Measurements from ENCODE around the gene TSPY3.
"Not testable (repeated sequence)": the region's sequence is repeated elsewhere in the genome, so short reads cannot be mapped to it uniquely, and the experiment has no call there.

DNA sequence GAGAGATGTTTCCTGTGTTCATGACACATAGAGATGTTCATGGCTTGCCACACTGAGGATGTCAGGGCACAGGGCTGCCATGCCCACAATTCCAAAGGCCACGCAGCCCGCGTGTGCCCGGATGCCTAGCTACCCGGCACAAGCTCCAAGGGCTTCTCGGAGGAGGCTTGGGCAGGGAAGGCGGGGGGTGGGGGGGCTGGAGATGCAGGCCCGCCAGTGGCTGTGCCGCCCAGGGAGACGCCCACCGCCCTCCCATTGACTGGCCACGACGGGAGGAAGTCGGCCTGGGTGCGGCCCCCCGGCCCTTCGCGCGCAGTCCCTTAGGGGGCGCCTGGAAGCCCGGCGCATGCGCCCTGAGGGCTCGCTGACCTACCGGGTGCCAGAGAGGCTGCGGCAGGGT is at the start of gene TSPY3:
- TF ChIP-seq, protein P1, sequence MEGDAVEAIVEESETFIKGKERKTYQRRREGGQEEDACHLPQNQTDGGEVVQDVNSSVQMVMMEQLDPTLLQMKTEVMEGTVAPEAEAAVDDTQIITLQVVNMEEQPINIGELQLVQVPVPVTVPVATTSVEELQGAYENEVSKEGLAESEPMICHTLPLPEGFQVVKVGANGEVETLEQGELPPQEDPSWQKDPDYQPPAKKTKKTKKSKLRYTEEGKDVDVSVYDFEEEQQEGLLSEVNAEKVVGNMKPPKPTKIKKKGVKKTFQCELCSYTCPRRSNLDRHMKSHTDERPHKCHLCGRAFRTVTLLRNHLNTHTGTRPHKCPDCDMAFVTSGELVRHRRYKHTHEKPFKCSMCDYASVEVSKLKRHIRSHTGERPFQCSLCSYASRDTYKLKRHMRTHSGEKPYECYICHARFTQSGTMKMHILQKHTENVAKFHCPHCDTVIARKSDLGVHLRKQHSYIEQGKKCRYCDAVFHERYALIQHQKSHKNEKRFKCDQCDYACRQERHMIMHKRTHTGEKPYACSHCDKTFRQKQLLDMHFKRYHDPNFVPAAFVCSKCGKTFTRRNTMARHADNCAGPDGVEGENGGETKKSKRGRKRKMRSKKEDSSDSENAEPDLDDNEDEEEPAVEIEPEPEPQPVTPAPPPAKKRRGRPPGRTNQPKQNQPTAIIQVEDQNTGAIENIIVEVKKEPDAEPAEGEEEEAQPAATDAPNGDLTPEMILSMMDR (conservative IDR thresholded peaks at IDR 0.05; ENCODE audit: low read depth, low read length): not testable (repeated sequence)
- not testable (repeated sequence) for TF ChIP-seq POLR2A (IDR thresholded peaks at IDR 0.05; ENCODE audit: low read depth, low read length); RFX5 (IDR thresholded peaks at IDR 0.05; ENCODE audit: low read depth, low read length); RAD21 (IDR thresholded peaks at IDR 0.05; ENCODE audit: low read length); CEBPB (IDR thresholded peaks at IDR 0.05; ENCODE audit: low read depth, low read length); RCOR1 (IDR thresholded peaks at IDR 0.05; ENCODE audit: insufficient replicate concordance, low read length)
